ENCODE data around the gene SAG. TPM values are rescaled to one million over a fixed set of nuclear protein-coding genes. Genes with fewer than 3 reads are reported as not detected.

The SAG gene
- total RNA-seq, 2 donors from 2014 or later = 0.05 TPM; not detected in 1

DNA sequence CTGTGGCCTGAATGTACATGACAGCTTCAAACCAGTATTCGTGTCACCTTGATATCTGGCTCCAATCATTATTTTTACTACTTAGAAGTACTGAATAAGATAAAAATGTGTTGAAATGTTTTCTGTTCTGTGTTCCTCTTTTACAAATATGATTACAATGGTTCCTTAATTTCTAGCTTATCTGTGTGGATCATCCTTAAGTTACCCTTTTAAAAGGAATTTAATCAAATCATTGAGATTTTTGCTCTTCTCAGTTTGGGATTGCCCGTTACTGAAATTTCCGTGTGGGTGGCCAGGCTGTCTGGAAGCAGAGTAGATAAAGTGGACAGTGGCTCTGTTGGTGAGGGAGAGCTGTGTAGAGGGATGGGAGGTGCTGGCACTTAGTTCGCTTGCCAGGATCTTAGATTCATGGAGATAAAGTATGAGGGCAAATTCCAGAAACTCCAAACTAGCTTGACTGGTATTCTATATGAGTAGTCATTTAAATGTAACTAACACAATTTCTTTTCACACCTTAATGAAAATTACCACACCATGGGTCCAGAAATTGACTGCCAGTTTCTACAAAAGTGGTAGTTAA lies 27.4 kb upstream of the SAG start:
- Mint-ChIP-seq H3K36me3 (peaks cover 38 to 51% of the 10 kb centered on the region in 2 donors), H3K9me3 (no peaks in the 10 kb centered on the region), H3K27ac (peak overlapping the region in 1 of 2 donors; percentile 86)
- DNase-seq (ENCODE audit: low spot score in 2 of 2) (no peak), ATAC-seq (no peak)

- Mint-ChIP-seq H3K36me3 (peaks cover 40 to 42% of the 10 kb centered on the region in 2 donors), H3K9me3 (no peaks in the 10 kb centered on the region), H3K27ac (peak overlapping the region in 1 of 2 donors; percentile 3)
- ATAC-seq (no peak), DNase-seq (ENCODE audit: low spot score in 2 of 2) (no peak)
These were observed 26.1 kb upstream of the SAG start for GRCh38 chr2:233281553-233281952.

DNA sequence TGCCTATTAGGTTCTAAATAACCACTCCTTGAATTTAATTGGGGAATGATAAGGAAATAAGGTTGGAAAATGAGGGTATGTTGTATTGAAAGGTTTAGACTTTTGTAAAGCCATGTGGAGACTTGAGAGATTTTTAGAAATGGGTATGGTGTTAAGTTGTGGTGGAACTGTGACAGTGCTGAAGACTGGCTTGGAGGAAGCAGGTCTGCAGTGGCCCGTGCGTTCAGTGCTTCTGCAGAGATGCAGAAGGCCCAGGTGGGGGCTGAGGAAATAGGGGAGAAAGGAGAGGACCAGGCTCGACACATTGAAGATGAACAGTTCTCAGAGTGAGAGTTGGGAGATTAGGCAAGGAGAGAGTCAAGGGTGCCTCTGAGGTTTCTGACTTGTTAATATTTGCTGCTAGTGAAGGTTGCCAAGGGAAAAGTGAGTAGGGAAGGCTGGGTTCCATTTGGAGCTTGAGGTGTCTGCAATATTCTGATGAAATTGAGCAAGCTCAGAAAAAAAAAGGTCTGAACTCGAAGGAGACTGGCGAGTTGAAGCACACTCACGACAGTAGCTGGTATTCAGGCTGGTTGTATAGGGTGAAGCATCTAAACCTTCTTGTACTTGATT lies 25.5 kb upstream of the SAG start:
- no peak for ATAC-seq
- no peak for DNase-seq (ENCODE audit: low spot score in 2 of 2)
- peaks cover 40 to 42% of the 10 kb centered on the region in 2 donors for H3K36me3 Mint-ChIP-seq
- H3K27ac Mint-ChIP-seq = peak overlapping the region in 1 of 2 donors; percentile 93
- no peaks in the 10 kb centered on the region for H3K9me3 Mint-ChIP-seq

DNA sequence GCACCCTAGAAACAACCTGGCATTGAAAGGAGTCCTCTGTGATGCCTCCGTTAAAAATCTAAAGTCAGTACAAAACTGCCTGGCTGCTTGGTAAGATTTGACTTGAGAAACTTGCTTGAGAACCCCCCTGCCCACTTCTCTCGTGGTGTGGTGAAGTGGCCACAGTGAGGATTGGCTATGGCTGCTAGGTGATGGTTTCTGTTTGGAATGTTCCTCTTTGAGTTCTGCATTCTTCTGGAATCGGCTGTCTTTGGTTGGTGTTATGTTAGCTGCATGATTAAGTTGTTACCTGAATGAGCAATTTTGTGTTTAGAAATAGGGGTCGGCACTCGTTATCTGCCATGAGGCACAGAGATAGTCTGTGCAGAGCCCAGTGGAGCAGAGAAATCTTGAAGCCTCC lies 21.7 kb upstream of the SAG start:
- no peak overlapping the region for H3K27ac Mint-ChIP-seq
- H3K36me3 Mint-ChIP-seq = peaks cover 36 to 43% of the 10 kb centered on the region in 2 donors
- DNase-seq (ENCODE audit: low spot score in 2 of 2) (no peak), ATAC-seq (no peak)
- no peaks in the 10 kb centered on the region for H3K9me3 Mint-ChIP-seq

GRCh38 chr2:233287871-233288270 lies 19.7 kb upstream of the SAG start:
- DNase-seq (ENCODE audit: low spot score in 2 of 2) (no peak), ATAC-seq (no peak)
- H3K27ac Mint-ChIP-seq = peak overlapping the region in 1 of 2 donors; percentile 62
- peaks cover 21 to 29% of the 10 kb centered on the region in 2 donors for H3K36me3 Mint-ChIP-seq
- H3K9me3 Mint-ChIP-seq = no peaks in the 10 kb centered on the region

GRCh38 chr2:233288663-233289062 lies 19.0 kb upstream of the SAG start:
- no peak for DNase-seq (ENCODE audit: low spot score in 2 of 2)

GRCh38 chr2:233289648-233290047 lies 18.0 kb upstream of the SAG start:
- peak overlapping the region; percentile 41 to 46 for H3K27ac Mint-ChIP-seq
- ATAC-seq (no peak), DNase-seq (ENCODE audit: low spot score in 2 of 2) (no peak)
- H3K36me3 Mint-ChIP-seq = peaks cover 17 to 34% of the 10 kb centered on the region in 2 donors
- no peaks in the 10 kb centered on the region for H3K9me3 Mint-ChIP-seq

More at GRCh38 chr2:233288663-233289062, 19.0 kb upstream of the SAG start:
- Mint-ChIP-seq H3K27ac (peak overlapping the region in 1 of 2 donors; percentile 38), H3K9me3 (no peaks in the 10 kb centered on the region), H3K36me3 (peaks cover 17 to 27% of the 10 kb centered on the region in 2 donors)
- no peak for ATAC-seq

DNA sequence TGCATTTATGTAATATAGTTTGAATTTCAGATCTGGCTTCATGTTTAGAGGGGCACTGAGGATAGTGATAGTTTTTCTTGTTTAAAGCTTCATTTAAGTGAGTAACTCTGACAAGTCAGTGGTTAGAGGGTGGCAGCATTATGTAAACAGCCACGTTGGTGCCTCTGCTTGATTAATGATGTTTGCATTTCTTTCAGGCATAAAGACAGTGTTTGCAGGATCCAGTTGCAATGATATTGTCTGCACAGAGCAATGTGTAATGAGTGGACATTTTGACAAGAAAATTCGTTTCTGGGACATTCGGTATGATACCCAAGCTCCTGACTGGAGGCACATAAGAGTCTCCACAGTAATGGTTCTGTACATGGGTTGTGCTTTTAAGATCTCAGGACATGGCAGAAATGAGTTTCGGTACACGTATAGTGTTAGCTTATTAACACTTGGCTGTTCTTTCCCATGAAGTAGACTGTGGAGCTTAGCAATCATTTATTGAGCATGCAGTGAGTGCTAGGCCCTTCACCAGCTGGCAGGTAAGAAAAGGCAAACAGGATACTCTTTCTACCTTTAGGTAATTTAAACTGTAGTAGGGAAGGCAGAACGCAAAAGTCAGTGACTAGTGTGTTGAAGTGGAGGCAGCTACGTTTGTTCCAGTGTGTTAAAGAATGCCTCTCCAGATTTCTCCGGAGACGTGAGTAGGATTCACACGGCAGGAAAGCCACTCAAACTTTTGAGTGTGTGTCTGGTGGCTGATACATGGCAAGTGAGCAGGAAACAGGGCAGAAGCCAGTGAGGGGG lies 17.4 kb upstream of the SAG start:
- ATAC-seq = no peak
- H3K36me3 Mint-ChIP-seq = peaks cover 11 to 28% of the 10 kb centered on the region in 2 donors
- peak overlapping the region; percentile 11 to 41 for H3K27ac Mint-ChIP-seq
- no peak for DNase-seq (ENCODE audit: low spot score in 2 of 2)
- H3K9me3 Mint-ChIP-seq = no peaks in the 10 kb centered on the region

GRCh38 chr2:233295891-233296290 lies 11.7 kb upstream of the SAG start:
- Mint-ChIP-seq H3K36me3 (peaks cover 4 to 13% of the 10 kb centered on the region in 2 donors), H3K9me3 (no peaks in the 10 kb centered on the region), H3K27ac (no peak overlapping the region)
- no peak for ATAC-seq
- no peak for DNase-seq (ENCODE audit: low spot score in 2 of 2)

GRCh38 chr2:233297076-233297475 lies 10.5 kb upstream of the SAG start:
- ATAC-seq = no peak

GRCh38 chr2:233300401-233300800 lies 7.2 kb upstream of the SAG start:
- H3K27ac Mint-ChIP-seq = no peak overlapping the region
- no peaks in the 10 kb centered on the region for H3K36me3 Mint-ChIP-seq
- no peak for ATAC-seq
- no peak for DNase-seq (ENCODE audit: low spot score in 2 of 2)
- H3K9me3 Mint-ChIP-seq = no peaks in the 10 kb centered on the region

More at GRCh38 chr2:233297076-233297475, 10.5 kb upstream of the SAG start:
- Mint-ChIP-seq H3K27ac (no peak overlapping the region), H3K36me3 (peaks cover 0 to 8% of the 10 kb centered on the region in 2 donors), H3K9me3 (no peaks in the 10 kb centered on the region)
- DNase-seq (ENCODE audit: low spot score in 2 of 2) = no peak

- no peaks in the 10 kb centered on the region for H3K36me3 Mint-ChIP-seq
- ATAC-seq = no peak
- no peak for DNase-seq (ENCODE audit: low spot score in 2 of 2)
These were observed 6.4 kb upstream of the SAG start for GRCh38 chr2:233301248-233301647.

GRCh38 chr2:233301811-233302210 lies 5.8 kb upstream of the SAG start:
- no peaks in the 10 kb centered on the region for H3K36me3 Mint-ChIP-seq
- H3K27ac Mint-ChIP-seq = no peak overlapping the region
- H3K9me3 Mint-ChIP-seq = no peaks in the 10 kb centered on the region
- ATAC-seq (no peak), DNase-seq (ENCODE audit: low spot score in 2 of 2) (no peak)

More at GRCh38 chr2:233301248-233301647, 6.4 kb upstream of the SAG start:
- Mint-ChIP-seq H3K27ac (no peak overlapping the region), H3K9me3 (no peaks in the 10 kb centered on the region)

DNA sequence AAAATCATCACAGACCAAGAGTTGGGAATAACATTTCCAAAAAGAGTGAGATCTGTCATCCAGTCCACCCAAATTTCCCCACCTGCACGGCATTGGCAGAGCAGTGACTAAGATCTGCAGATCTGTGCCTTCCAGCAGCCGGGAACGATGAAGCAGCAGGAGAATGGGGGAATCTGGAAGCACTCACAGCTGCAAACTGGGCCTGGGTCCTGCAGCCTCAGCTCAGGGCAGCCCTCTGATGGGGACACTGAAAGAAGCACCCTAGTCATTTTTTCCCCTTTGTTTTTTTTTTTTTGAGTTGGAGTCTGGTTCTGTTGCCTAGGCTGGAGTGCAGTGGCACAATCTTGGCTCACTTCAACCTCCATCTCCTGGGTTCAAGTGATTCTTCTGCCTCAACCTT lies 4.4 kb upstream of the SAG start:
- DNase-seq (ENCODE audit: low spot score in 2 of 2) (no peak), ATAC-seq (no peak)
- Mint-ChIP-seq H3K9me3 (no peaks in the 10 kb centered on the region), H3K36me3 (no peaks in the 10 kb centered on the region), H3K27ac (no peak overlapping the region)

DNA sequence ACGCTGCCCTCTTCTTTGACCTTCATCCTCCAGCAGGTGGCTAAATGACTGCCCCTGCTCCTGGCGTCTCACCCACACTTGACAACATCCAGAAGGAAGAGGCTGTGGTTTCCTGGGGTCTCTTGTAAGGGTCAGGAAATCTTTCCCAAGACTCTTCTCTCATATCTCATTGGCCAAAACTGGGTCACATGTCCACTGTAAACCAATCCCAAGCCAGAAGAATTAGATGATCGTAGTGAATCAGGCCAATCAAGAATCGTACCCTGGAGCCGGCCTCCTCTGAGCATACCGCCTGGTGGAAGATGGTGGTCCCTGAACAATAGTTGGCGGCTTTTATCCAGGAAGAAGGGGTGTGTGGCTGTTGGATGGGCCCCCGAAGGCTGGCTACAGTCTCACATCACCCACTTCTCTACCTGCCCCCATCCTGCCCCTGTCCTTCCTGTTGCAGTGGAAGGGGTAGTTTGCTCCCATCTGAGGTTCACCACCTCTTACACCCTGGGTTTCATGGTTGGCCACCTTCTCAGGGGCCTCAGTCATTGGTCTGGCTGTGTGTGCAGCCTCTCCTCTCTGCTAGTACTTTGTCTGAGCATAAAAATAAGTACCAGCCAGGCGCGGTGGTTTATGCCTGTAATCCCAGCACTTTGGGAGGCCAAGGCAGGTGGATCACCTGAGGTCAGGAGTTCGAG lies 3.8 kb downstream of the SAG start:
- Mint-ChIP-seq H3K27ac (peak overlapping the region; percentile 10 to 44), H3K36me3 (no peaks in the 10 kb centered on the region), H3K9me3 (no peaks in the 10 kb centered on the region)
- no peak for ATAC-seq
- DNase-seq (ENCODE audit: low spot score in 2 of 2) = no peak

DNA sequence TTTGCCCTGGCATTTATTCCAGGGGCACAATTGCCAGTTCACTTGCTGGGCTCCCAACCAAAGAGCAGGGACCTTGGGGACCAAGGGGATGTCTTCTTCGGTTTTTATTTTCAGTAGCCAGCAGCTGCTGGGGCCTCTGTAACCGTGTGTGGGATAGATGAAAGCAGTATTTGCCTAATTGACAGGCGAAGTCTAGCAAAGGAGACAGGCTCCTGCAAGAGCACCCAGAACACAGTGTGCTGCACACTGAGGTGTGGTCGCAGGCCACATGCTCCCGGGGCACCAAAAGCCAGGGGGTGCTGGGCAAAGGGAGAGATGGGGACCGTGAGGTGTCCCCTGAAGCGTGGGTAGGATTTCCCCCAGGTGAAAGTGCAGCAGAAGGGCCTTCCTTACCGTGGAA lies 5.3 kb downstream of the SAG start:
- Mint-ChIP-seq H3K9me3 (no peaks in the 10 kb centered on the region), H3K36me3 (no peaks in the 10 kb centered on the region), H3K27ac (no peak overlapping the region)
- ATAC-seq (no peak), DNase-seq (ENCODE audit: low spot score in 2 of 2) (no peak)

Measured in activated naive CD4-positive, alpha-beta T cell treated with anti-CD3 and anti-CD28 coated beads, Interleukin-2, amount 50 U/mL, for 72 hours (primary cell).